ENCODE results near the gene LHFPL6. TPM values are rescaled to one million over a fixed set of nuclear protein-coding genes. Genes with fewer than 3 reads are reported as not detected.

Gene LHFPL6
- total RNA-seq, 4 donors from 2014 or later: 12.8 to 27.3 (median 22.5) TPM

DNA sequence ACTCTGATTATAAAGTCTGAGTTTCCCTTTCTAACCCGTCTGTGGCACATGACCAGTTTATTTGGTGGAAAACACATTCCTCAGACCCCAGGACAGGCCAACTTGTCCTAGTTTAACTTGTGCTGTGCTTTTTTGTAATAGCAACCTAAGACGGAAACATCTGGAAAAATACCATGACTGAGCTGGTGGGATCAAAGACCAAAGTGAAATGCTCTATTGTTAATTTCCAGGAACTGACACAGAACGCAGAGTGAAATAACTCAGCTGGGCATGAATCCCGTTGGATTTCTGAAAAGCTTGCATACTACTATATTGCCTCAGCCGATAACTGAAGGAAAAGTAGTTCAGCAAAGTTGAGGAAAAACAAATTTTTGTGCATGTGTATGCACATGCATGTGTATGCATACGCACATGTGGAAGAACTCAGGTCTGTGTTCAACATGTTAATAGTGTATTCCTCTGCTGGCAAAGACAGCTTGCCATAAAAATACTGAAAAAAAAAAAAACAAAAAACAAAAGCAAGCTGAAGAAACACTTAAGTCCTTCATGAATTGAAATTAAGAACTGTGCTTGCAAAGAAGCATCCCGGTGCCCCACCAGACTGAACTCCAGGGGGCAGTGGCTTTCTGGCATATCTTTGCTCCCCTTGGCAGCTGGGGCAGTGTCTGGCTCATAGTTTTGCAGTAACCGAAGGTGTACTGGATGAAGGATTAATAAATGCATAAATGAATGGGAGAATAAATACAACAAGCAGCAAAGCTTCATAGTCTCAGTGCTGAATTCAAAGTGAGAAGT lies 187.8 kb downstream of the LHFPL6 start:
- TF ChIP-seq, protein P1, sequence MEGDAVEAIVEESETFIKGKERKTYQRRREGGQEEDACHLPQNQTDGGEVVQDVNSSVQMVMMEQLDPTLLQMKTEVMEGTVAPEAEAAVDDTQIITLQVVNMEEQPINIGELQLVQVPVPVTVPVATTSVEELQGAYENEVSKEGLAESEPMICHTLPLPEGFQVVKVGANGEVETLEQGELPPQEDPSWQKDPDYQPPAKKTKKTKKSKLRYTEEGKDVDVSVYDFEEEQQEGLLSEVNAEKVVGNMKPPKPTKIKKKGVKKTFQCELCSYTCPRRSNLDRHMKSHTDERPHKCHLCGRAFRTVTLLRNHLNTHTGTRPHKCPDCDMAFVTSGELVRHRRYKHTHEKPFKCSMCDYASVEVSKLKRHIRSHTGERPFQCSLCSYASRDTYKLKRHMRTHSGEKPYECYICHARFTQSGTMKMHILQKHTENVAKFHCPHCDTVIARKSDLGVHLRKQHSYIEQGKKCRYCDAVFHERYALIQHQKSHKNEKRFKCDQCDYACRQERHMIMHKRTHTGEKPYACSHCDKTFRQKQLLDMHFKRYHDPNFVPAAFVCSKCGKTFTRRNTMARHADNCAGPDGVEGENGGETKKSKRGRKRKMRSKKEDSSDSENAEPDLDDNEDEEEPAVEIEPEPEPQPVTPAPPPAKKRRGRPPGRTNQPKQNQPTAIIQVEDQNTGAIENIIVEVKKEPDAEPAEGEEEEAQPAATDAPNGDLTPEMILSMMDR (IDR thresholded peaks at IDR 0.05): no peak
- TF ChIP-seq POLR2A (IDR thresholded peaks at IDR 0.05): no peak
- peak in 1 of 2 donors; percentile 55 for DNase-seq (ENCODE audit: low spot score in 2 of 2)
- H3K4me3 ChIP-seq (ENCODE audit: low read depth, poor library complexity, severe bottlenecking): no peak overlapping the region
- 26 to 41% methylated on average over 8 of the region's 8 CpGs for WGBS, 2 donors
- intact Hi-C loops (cut with DNase I; ENCODE audit: low total_unique reads): no loop called here

GRCh38 chr13:39414339-39414738 lies 188.7 kb downstream of the LHFPL6 start:
- intact Hi-C loops (cut with DNase I; ENCODE audit: low total_unique reads): no loop called here

DNA sequence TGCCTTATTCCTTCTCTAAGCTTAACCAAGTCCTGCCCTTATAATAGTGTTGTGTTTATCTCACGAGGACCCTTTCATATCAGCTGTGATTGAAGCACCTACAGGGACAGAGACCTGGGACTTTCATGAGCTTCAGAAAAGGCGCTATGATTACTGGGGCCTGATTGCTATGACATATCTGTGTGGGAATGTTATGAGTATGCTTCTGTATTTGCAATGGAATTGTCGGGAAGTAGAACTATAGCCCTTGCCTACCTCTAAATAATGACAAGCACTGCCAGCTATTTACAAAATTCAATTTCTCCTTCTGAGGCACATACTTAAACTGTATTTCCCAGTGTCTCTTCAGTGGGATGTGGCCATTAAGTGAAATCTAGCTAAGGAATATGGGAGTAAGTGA lies 191.5 kb downstream of the LHFPL6 start:
- TF ChIP-seq, protein P1 (IDR thresholded peaks at IDR 0.05): no peak
- no peak for TF ChIP-seq POLR2A (IDR thresholded peaks at IDR 0.05)
- H3K4me3 ChIP-seq (ENCODE audit: low read depth, poor library complexity, severe bottlenecking): no peak overlapping the region
- intact Hi-C loops (cut with DNase I; ENCODE audit: low total_unique reads): no loop called here
- no peak for DNase-seq (ENCODE audit: low spot score in 2 of 2)
- 93 to 94% methylated on average over 3 of the region's 3 CpGs for WGBS, 2 donors

More at GRCh38 chr13:39414339-39414738, 188.7 kb downstream of the LHFPL6 start:
- H3K4me3 ChIP-seq (ENCODE audit: low read depth, poor library complexity, severe bottlenecking): no peak overlapping the region
- TF ChIP-seq POLR2A (IDR thresholded peaks at IDR 0.05): no peak
- TF ChIP-seq, protein P1 (IDR thresholded peaks at IDR 0.05): no peak
- DNase-seq (ENCODE audit: low spot score in 2 of 2): no peak

- no peak for DNase-seq (ENCODE audit: low spot score in 2 of 2)
- TF ChIP-seq POLR2A (IDR thresholded peaks at IDR 0.05): no peak
- TF ChIP-seq, protein P1 (IDR thresholded peaks at IDR 0.05): no peak
- WGBS, 2 donors: 79% methylated on average over 5 of the region's 5 CpGs
- intact Hi-C loops (cut with DNase I; ENCODE audit: low total_unique reads): no loop called here
- H3K4me3 ChIP-seq (ENCODE audit: low read depth, poor library complexity, severe bottlenecking): no peak overlapping the region
These were observed 192.0 kb downstream of the LHFPL6 start for GRCh38 chr13:39410964-39411363.

DNA sequence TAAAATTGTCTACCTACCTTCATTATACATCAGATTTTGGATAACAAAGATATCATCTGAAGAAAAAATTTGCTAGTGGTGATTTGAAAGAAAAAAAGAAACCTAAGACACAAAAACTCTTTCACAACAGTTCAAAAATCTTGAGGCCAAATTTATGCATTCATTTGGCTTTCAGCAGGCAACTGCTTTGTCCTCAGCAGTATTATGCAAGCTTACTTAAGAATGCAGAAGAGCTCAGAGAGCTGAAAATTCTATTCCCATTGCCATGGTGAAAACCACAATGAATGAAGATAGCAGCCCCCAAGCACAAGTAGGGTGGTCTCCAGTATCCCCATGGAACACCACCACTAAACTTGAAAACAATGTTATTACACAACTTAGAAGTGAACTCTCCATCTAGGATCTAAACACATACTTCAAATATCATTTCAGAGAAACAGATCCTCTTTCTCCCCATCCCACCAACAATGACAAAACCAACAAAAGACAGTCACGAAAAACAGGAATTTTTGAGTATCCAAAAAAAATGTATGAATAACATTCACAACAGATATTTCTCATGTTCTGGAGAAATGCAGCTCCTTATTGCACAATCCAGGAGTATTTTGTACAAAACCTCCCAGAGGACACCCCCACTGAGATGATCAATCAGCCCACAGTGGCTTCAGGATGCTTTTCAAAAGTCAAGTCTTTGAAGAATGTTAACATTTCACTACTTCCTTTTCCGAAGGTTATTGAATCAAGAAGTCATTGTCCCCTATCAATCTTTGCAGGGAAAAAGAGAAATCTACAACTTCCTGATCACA lies 192.7 kb downstream of the LHFPL6 start:
- intact Hi-C loops (cut with DNase I; ENCODE audit: low total_unique reads): no loop called here
- no peak for TF ChIP-seq POLR2A (IDR thresholded peaks at IDR 0.05)
- TF ChIP-seq, protein P1 (IDR thresholded peaks at IDR 0.05): no peak
- no peak for DNase-seq (ENCODE audit: low spot score in 2 of 2)
- H3K4me3 ChIP-seq (ENCODE audit: low read depth, poor library complexity, severe bottlenecking): no peak overlapping the region
- WGBS, 2 donors: 46 to 53% methylated on average over 2 of the region's 2 CpGs
